HEK293T (cell line): ENCODE measurements around the gene MAD1L1.

Source experiments
- ARNT ChIP-seq: fragments of 450-650 bp; IDR thresholded peaks from 2 replicates; pipeline ENCODE4 v1.6.1; 2017; ENCODE audit warnings: mild to moderate bottlenecking
- BHLHE40 ChIP-seq: fragments of 450-650 bp; IDR thresholded peaks from 2 replicates; pipeline ENCODE4 v1.6.1; 2016; ENCODE audit warnings: mild to moderate bottlenecking, moderate library complexity, borderline replicate concordance
- CTBP1 ChIP-seq: fragments of 450-650 bp; IDR thresholded peaks from 2 replicates; pipeline ENCODE4 v1.6.1; 2016; ENCODE audit warnings: borderline replicate concordance
- ELF4 ChIP-seq: fragments of 450-650 bp; IDR thresholded peaks from 2 replicates; pipeline ENCODE4 v1.6.1; 2017; ENCODE audit warnings: antibody characterized with exemption
- FOXA1 ChIP-seq: fragments of 450-650 bp; IDR thresholded peaks from 2 replicates; pipeline ENCODE4 v1.6.1; 2016; ENCODE audit warnings: mild to moderate bottlenecking
- FOXK2 ChIP-seq: fragments of 450-650 bp; IDR thresholded peaks from 2 replicates; pipeline ENCODE4 v1.6.1; 2016; ENCODE audit warnings: mild to moderate bottlenecking
- FOXM1 ChIP-seq: fragments of 450-650 bp; IDR thresholded peaks from 2 replicates; pipeline ENCODE4 v1.6.1; 2017; ENCODE audit warnings: mild to moderate bottlenecking, borderline replicate concordance
- HDGF ChIP-seq: fragments of 450-650 bp; IDR thresholded peaks from 2 replicates; pipeline ENCODE4 v1.6.1; 2017; ENCODE audit warnings: antibody characterized with exemption, borderline replicate concordance
- LEF1 ChIP-seq: fragments of 450-650 bp; IDR thresholded peaks from 2 replicates; pipeline ENCODE4 v1.6.1; 2017; ENCODE audit warnings: mild to moderate bottlenecking, borderline replicate concordance
- SP1 ChIP-seq: fragments of 450-650 bp; IDR thresholded peaks from 2 replicates; pipeline ENCODE4 v1.6.1; 2017
- SUZ12 ChIP-seq: fragments of 450-650 bp; IDR thresholded peaks from 2 replicates; pipeline ENCODE4 v1.6.1; 2016; ENCODE audit warnings: mild to moderate bottlenecking
- TARDBP ChIP-seq: fragments of 450-650 bp; IDR thresholded peaks from 2 replicates; pipeline ENCODE4 v1.6.1; 2016
- ZNF384 ChIP-seq: fragments of 450-650 bp; IDR thresholded peaks from 2 replicates; pipeline ENCODE4 v1.6.1; 2016

GRCh38 chr7:2055956-2056355 is 176.8 kb downstream of the MAD1L1 start:
- TF ChIP-seq FOXM1 = no peak
- no peak for TF ChIP-seq SUZ12
- TF ChIP-seq BHLHE40 = no peak
- TF ChIP-seq SP1 = no peak
- no peak for TF ChIP-seq ELF4
- no peak for TF ChIP-seq ARNT
- TF ChIP-seq FOXK2 = no peak
- TF ChIP-seq ZNF384 = no peak
- no peak for TF ChIP-seq TARDBP
- no peak for TF ChIP-seq LEF1
- no peak for TF ChIP-seq HDGF
- TF ChIP-seq FOXA1 = no peak
- no peak for TF ChIP-seq CTBP1
